Lower lobe of right lung (tissue), 2 donors: ENCODE results near the gene NKX2-2. TPM values are rescaled to one million over a fixed set of nuclear protein-coding genes. Genes with fewer than 3 reads are reported as not detected.

Experiments used
- ATAC-seq, 2 donors: fragments of 200-7000 bp; cut with Tn5 transposase; one replicate each; pipeline ENCODE4 v1.9.1; 2020 to 2022; ENCODE audit warnings: mild to moderate bottlenecking in 2 of 2, moderate library complexity in 2 of 2
- DNase-seq: peaks from one replicate; pipeline ENCODE4 v3.0.0-alpha.2; 2020
- H3K27ac ChIP-seq: fragments of 200-600 bp; one replicate; pipeline ENCODE4 v1.8.0; 2022
- H3K27me3 ChIP-seq: fragments of 200-600 bp; one replicate; pipeline ENCODE4 v1.8.0; 2022; ENCODE audit warnings: low read depth
- H3K36me3 ChIP-seq: fragments of 200-600 bp; one replicate; pipeline ENCODE4 v1.8.0; 2022; ENCODE audit warnings: mild to moderate bottlenecking
- H3K4me1 ChIP-seq: fragments of 200-600 bp; one replicate; pipeline ENCODE4 v1.8.0; 2022
- H3K4me3 ChIP-seq: fragments of 200-600 bp; one replicate; pipeline ENCODE4 v1.8.0; 2022; ENCODE audit warnings: mild to moderate bottlenecking
- H3K9me3 ChIP-seq: fragments of 200-600 bp; one replicate; pipeline ENCODE4 v1.8.0; 2022
- intact Hi-C: fragments of 100-400 bp; cut with DNase I; formaldehyde crosslinking; loops from one replicate; pipeline ENCODE4 v1.11.0; 2022
- total RNA-seq: library from RNA; stranded (reverse); fragmentation: NEBNext Ultra II Directional; extraction: Animal tissue kit (Norgen Biotek cat#: 25700); gene quantifications from one replicate; pipeline ENCODE4 v1.2.1, GENCODE V29; 2021
- TF ChIP-seq, protein P1 (sequence below): fragments of 200-600 bp; IDR thresholded peaks from one replicate; pipeline ENCODE4 v1.8.0; 2022; ENCODE audit warnings: antibody characterized with exemption, mild to moderate bottlenecking
- donor health status: DM: no; HTN: yes; CAD: no; lungs with severe emphysema.

NKX2-2 gene
- total RNA-seq, 1 donor from 2014 or later, result not detected

DNA sequence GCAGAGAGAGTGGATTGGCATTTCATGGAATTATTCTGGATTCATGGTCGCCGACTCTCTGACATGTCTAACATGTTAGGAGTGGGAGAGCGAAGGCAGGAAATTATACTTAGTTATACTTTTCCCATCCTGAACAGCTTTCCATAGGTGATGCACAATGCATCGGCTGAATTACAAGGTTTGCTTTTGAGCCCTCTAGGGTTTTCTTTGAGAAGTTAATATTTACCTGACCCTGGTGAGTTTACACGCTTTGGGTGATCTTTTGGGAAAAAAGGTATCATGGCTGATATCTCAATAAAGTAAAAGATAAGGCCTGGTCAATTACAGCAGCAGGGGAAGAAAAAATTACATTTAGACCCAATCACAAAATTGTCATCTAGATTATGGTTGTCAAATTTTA, 14.0 kb upstream of the NKX2-2 start:
- ATAC-seq (no peak), DNase-seq (no peak)
- intact Hi-C loops, result no loop called here
- H3K27me3 ChIP-seq, result peaks cover 60% of the 10 kb centered on the region
- no peaks in the 10 kb centered on the region for H3K9me3 ChIP-seq
- H3K27ac ChIP-seq, result no peak overlapping the region
- no peaks in the 10 kb centered on the region for H3K4me1 ChIP-seq
- no peaks in the 10 kb centered on the region for H3K36me3 ChIP-seq
- TF ChIP-seq, protein P1, sequence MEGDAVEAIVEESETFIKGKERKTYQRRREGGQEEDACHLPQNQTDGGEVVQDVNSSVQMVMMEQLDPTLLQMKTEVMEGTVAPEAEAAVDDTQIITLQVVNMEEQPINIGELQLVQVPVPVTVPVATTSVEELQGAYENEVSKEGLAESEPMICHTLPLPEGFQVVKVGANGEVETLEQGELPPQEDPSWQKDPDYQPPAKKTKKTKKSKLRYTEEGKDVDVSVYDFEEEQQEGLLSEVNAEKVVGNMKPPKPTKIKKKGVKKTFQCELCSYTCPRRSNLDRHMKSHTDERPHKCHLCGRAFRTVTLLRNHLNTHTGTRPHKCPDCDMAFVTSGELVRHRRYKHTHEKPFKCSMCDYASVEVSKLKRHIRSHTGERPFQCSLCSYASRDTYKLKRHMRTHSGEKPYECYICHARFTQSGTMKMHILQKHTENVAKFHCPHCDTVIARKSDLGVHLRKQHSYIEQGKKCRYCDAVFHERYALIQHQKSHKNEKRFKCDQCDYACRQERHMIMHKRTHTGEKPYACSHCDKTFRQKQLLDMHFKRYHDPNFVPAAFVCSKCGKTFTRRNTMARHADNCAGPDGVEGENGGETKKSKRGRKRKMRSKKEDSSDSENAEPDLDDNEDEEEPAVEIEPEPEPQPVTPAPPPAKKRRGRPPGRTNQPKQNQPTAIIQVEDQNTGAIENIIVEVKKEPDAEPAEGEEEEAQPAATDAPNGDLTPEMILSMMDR, result no peak
- H3K4me3 ChIP-seq, result no peak overlapping the region

DNA sequence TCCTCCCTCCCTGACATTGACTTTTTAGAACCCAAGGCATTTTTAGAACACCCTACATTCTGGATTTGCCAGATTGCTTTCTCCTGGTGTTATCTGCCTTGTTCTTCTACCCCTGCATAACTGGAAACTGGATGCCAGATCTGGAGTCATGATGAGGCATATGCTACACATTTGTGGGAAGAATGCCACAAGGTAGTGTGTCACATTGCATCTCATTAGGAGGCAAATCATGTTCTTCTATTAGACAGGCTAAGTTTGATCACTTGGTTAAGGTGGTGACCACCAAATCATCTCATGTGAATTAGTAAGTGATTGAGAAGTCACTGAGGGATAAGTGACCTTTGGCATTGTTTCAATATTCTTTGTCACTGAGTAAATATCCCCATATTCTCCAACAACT, 12.9 kb upstream of the NKX2-2 start:
- H3K4me1 ChIP-seq, result peaks cover 6% of the 10 kb centered on the region
- ATAC-seq, result no peak
- no peaks in the 10 kb centered on the region for H3K9me3 ChIP-seq
- no peaks in the 10 kb centered on the region for H3K36me3 ChIP-seq
- TF ChIP-seq, protein P1, result no peak
- H3K4me3 ChIP-seq, result no peak overlapping the region
- no peak for DNase-seq
- H3K27ac ChIP-seq, result no peak overlapping the region
- peaks cover 60% of the 10 kb centered on the region for H3K27me3 ChIP-seq
- intact Hi-C loops, result no loop called here

DNA sequence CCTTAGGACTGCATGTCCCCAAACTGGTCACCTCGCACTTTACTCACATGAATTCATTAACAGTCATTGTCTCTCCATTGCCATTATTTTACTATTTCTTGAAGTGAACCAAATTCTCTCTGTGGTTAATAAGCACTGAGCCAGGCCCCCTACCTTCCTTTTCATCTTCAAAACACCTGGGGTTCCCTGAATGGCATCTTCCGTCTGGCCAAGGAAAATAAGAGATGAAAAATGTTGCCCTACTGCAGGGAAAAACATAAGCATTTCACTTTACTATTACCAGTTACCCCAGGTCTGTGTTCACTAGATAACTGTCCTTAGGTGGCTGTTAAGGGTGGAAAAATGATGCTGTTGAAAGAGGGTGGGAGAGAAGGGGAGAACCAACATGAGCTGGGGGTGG, 10.0 kb upstream of the NKX2-2 start:
- no peak for DNase-seq
- Histone ChIP-seq H3K36me3 (no peaks in the 10 kb centered on the region), H3K4me3 (no peak overlapping the region), H3K9me3 (no peaks in the 10 kb centered on the region), H3K4me1 (peaks cover 10% of the 10 kb centered on the region), H3K27ac (no peak overlapping the region), H3K27me3 (peaks cover 87% of the 10 kb centered on the region)
- TF ChIP-seq, protein P1, result no peak
- ATAC-seq, result no peak
- intact Hi-C loops, result no loop called here

DNA sequence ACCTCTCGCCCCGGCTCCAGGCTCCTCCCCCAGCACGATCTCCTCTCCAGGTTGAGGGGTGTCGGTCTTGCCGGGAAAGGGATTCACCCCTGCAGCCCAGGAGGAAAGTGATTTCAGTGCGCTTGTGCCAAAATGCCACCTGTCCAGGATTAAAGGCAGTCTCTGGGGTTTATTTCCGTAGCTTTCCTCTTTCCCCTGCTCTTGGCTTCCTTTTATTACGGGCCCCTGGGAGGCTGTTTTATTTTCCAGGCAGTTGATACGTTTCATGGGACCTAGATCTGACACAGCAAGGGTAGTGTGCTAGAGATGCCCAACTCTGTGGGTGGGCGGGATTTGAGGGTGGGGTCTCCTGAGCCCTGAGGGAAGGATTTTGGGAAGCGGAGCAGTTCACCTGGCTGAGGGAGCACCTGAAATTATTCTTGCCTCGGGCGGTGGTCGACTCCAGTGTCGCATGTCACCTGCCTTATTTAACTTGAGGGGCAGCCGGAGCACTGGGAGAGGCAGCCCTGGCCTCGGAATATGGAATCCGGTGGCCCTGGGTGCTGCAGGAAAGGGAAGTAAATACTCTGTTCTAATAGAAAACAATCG, 9.5 kb upstream of the NKX2-2 start:
- Histone ChIP-seq H3K27ac (no peak overlapping the region), H3K4me3 (no peak overlapping the region), H3K27me3 (peaks cover 92% of the 10 kb centered on the region), H3K9me3 (no peaks in the 10 kb centered on the region), H3K4me1 (peaks cover 13% of the 10 kb centered on the region), H3K36me3 (no peaks in the 10 kb centered on the region)
- ATAC-seq (no peak), DNase-seq (no peak)
- intact Hi-C loops, result no loop called here
- TF ChIP-seq, protein P1, result no peak

DNA sequence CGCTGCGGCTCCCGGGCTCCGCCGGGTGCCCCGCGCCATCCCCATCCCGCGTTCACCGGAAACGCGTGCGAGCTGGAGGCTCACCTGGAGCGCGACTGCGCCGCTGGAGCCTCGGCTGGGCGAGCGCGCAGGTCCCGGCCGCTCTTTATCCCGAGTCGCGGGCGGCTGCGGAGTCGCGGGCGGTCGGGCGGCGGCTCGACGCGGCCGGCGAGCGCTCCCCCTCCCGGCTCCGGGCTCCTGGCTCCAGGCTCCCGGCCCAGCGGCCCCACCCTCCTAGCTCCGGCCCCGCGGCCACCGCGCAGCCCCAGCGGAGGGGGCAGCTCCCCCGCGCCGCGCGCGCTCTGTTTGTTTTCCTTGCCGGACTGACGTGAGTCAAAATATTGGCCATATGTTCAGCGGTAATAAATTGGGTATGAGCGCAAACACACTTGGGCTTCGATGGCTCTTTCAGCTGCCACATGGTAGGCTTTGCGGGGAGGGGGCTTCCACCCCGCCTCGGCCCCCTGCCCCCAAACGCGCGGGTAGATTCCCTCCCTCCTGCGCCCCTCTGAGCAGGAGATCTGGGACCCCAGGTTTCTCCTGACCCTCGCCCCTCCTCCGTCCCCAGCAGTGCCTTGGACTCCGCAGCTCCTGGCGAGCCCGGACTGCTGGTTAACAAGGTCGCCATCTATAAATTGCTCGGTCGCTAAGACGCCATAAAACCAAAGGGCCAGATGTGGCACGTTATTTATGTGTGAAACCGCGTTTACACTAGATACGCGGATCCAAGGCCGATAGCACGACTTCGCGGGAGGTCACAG, 8.8 kb upstream of the NKX2-2 start:
- intact Hi-C loops, result no loop called here
- H3K4me3 ChIP-seq, result no peak overlapping the region
- H3K27me3 ChIP-seq, result peaks cover 93% of the 10 kb centered on the region
- peaks cover 20% of the 10 kb centered on the region for H3K4me1 ChIP-seq
- no peak for ATAC-seq
- H3K9me3 ChIP-seq, result no peaks in the 10 kb centered on the region
- H3K36me3 ChIP-seq, result no peaks in the 10 kb centered on the region
- no peak overlapping the region for H3K27ac ChIP-seq
- TF ChIP-seq, protein P1, result no peak
- DNase-seq, result no peak
